Midbrain (tissue), 1 donor: ENCODE data around the gene SETD4.
"Not testable (repeated sequence)": the region's sequence is repeated elsewhere in the genome, so short reads cannot be mapped to it uniquely, and the experiment has no call there.

ENCODE experiments used
- DNase-seq: peaks from one replicate; lab custom pipeline; 2025; lab: John Stamatoyannopoulos, UW

The SETD4 gene

GRCh38 chr21:36060159-36060921 lies at the start of gene SETD4:
SETD4 (minus strand) TSS chr21:36060526; CDS start chr21:36058888, 1,638 bp downstream.
- peak; percentile 90 for DNase-seq

- DNase-seq, result no peak
These were observed 49.5 kb upstream of the SETD4 start for GRCh38 chr21:36109868-36110267.

DNA sequence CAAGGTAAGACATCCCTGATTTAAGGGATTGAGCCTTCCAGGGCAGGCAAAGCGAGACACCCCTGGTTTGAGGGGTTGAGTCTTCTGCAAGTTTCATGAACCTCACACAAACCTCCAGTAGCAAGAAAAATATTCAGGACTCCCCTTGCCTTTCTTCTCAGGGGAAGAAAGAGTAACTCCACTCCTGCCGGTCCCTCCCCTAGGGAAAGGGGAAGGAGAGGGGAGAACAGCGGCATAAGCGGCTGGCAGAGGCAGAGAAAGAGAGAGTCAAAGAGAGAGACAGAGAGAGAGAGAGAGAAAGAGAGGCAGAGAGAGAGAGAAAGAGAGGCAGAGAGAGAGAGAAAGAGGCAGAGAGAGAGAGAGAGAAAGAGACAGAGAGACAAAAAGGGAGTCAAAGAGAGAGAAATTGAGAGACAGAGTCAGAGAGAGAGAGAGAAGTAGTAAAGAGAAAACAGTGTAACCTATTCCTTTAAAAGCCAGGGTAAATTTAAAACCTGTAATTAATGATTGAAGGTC lies 45.1 kb upstream of the SETD4 start:
- peak; percentile 37 for DNase-seq

- DNase-seq, result peak; percentile 82
These were observed 44.3 kb upstream of the SETD4 start for GRCh38 chr21:36104317-36105300.

DNA sequence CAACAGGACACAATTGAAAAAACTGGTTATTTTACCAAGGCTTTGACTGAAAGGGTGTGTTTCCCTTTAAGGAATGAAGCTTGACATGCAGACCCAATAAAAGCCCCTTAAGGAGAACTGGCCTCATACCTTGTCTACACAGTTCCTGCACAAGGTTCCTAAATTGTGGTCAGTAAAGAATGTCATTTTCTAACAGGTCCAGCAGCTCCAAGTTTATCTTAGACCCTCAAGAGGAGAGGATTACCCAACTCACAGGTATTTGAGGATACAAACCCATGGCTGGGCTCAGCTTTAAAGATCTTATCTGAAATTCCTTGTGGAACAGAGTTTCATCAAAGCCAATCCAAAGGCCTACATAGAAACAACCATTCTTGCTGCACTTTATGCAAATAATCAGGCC lies 43.1 kb upstream of the SETD4 start:
- no peak for DNase-seq

- DNase-seq, result no peak
These were observed 40.8 kb upstream of the SETD4 start for GRCh38 chr21:36100971-36101641.

- DNase-seq, result not testable (repeated sequence)
These were observed 39.4 kb upstream of the SETD4 start for GRCh38 chr21:36099695-36100211.

DNA sequence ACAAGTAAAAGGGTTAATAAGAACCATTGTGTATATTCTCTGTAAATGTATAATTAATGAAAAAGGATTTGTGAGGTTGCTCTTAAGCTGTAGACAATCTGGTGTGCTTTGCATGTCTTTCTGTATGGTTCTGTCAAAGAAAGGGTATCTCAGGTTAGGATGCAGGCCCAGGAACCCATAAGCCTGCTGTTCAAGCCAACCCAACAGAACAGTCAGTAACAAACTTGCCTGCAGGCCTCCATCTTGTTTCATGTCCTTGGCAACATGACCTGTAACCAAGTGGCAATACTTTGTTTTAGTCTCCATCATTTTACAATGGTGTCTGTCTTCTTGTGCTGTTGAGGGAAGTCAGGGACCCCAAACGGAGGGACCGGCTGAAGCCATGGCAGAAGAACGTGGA lies 38.7 kb upstream of the SETD4 start:
- no peak for DNase-seq

DNA sequence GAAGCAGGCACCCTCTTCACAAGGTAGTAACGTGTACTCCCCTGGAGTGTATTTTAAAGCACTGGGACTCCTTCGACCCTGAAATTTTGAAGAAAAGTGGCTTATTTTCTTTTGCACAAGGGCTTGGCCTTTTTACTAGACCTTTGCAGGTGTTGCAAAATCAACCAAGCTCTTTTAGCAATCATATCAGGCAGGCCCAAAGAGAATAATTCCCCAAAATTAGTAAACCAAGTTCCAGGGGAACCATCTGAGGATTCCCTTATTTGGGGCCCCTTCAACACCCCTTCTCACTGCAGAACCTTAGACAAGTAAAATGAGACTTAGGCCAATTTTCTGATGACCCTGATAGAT lies 37.8 kb upstream of the SETD4 start:
- no peak for DNase-seq

DNA sequence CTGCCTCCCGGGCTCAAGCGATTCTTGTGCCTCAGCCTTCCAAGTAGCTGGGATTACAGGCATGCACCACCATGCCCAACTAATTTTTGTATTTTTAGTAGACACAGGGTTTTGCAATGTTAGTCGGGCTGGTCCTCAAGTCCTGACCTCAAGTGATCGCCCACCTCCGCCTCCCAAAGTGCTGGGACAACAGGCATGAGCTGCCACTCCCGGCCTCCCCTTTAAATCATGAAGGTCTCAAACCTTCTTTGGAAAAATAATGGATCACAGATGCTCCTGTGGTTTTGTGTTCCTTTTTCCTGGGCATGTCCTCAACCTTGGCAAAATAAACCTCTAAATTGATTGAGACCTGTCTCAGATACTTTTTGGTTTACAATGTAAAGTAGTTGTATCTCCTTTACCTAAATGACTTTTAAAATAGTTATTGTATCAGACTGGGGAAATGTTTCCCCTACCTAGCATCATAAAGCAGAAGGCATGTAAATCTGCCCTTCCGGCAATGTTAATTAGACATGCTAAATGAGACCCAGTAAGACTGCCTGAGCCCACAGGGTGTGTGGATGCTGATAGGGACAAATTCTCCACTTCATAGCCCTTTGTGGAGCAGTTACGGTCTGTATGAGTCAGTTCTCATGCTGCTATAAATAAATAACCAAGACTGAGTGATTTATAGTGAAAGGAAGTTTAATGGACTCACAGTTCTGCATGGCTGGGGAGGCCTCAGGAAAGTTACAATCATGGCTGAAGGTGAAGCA lies 37.3 kb upstream of the SETD4 start:
- DNase-seq, result no peak

DNA sequence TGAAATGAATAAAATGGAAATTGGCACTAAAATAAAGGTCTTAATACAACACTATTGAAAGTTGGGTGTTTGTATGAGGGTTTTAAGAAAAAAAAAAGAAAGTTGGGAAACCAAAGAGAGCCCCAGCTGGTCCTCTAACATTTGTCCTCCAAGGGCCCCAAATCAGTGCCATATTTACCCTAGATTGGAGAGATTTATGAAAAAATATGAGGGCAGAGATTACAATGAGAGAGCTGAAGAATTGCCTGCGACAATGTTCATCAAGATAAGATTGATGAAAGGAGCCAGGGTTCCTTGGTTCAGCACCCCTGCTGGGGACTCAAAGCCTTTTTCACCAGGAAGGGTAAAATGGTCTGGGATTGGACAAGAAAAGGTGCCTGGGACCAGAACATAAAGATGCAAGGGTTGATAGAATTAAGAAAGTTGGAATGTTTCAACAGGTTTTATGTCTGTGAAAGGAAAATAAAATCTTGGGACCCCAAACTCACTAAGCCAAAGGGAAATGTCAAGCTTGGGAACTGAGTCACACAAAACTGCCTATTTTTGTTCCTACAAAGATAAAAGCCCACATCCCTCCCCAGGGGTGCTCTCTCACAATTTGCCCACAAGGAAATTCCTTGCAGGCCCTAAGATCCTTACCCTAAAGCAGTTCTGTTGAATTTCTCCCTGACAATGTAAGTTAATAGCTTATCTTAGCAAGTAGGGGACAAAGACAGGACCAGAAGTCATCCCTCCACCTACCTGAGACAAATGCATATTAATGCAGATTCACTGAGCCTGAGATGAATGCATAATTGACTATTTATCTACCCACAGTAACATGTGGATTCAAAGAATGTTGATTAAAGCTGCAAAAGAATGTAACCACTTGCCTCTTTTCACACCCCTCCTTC lies 36.3 kb upstream of the SETD4 start:
- DNase-seq, result no peak

DNA sequence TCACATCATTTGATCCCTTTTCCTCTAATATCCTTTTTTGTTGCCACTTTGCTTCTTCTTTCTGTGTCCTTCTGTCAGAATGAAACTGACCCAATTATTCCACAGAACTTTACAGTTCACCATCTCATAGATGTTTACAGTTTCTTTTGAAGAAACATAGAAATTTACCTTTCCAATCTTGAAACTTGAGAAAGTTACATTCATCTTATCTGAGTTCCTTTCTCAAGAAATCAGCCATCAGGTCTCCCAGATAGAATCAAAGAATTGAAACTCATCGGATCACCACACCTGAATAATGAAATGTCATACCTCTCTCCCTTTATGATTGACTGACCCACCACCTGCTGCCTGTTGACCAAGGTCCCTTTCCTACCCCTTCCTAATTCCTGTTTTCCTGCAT lies 33.2 kb upstream of the SETD4 start:
- DNase-seq, result no peak

DNA sequence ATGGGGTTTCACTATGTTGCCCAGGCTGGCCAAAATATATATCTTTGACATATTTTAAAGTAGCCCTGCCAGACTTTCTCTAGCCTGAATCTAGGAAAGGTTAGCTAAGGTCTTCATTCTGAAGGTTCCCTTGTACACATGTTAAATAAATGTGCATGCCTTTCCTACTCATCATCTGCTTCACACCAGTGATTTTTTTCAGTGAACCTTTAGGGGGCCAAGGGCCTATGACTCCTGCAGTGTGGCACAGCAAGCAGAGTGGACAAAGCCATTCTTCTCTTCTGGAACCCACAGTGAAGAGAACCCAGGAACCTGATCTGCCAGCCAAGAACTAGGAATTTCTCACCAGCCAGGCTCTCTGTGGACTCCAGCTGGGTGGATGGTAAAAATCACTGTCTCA lies 32.4 kb upstream of the SETD4 start:
- DNase-seq, result no peak

DNA sequence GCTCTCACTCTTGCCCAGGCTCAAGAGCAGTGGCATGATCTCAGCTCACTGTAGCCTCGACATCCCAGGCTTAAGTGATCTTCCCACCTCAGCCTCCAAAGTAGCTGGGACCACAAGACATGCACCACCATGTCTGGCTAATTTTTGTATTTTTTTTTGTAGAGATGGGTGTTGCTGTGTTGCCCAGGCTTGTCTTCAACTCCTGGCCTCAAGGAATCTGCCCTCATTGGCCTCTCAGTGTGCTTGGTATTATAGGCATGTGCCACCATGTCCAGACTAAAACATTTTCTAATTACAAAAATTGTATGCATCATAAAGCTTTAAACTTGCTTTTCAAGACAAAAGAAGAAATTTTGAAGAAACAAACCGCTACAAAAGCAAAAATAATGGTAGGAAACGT lies 29.6 kb upstream of the SETD4 start:
- no peak for DNase-seq

DNA sequence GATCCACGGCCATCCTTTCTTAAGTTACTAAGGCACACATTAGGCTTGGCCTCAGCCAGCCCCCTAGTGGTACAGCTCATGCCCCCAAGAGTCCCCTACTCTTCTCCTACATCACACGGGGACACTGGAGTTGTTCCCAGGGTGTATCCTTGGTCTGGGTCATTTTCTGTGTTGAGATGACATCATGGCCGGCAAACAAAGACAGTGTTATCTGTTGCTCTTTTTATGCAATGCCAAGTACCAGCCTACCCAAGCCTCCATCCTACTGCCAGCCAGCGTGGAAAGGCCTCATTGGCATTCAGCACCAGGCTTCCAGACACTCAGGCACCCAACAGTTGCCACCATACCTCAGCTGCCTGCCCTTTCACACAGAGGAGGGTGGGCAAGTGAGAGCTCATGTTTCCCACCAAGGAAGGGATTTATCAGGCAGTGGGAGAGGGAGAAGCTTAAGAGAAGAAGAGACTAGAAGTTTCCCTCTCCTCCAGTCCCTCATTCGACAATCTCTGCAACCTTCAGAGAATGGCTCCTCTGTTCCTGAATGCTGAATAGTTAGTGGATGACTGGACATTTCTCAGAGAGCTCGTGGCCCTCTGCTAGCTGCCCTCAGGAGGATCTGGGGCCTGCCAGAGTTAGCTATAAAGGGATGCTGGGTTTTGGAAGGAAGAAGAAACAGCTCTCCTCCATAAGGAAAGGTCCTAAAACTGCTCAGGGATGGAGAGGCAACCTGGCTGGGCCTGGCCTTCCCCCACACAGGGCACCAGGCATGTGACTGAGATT lies 27.2 kb upstream of the SETD4 start:
- peak; percentile 94 for DNase-seq

DNA sequence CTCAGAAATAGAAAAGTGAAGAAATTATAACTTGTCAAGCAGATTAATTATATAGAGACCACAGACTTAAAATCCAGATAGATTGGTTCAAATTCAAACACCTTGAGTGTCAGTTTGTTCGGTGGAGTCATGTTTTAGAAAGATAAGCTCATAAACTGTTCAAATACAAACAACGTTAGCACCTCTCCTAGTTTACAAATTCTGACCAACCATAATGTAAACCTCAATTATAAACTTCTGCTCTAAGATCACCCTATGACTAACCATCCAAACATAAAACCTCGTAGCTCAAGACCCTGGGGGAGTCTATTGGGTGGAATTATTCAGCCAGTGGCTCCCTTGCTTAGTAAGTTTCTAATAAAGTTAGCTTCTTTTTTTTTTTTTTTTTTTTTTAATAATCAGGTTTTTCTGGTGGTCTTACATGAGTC lies 21.9 kb upstream of the SETD4 start:
- no peak for DNase-seq

- peak; percentile 40 for DNase-seq
These were observed 20.1 kb upstream of the SETD4 start for GRCh38 chr21:36080386-36080785.

DNA sequence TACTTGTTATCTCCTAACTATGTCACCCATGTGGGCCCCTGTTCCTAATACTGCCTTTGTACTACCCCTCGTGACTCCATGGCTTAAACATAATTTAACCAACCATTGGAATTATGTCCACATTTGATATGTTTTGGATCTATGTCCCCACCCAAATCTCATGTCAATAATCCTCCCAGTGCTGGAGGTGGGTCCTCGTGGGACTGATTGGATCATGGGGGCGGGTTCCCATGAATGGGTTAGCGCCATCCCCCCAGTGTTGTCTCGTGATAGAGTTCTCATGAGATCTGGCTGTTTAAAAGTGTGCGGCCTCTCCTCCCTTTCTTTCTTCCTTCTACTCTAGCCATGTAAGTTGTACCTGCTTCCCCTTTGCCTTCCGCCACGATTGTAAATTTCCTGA lies 19.3 kb upstream of the SETD4 start:
- DNase-seq, result no peak

DNA sequence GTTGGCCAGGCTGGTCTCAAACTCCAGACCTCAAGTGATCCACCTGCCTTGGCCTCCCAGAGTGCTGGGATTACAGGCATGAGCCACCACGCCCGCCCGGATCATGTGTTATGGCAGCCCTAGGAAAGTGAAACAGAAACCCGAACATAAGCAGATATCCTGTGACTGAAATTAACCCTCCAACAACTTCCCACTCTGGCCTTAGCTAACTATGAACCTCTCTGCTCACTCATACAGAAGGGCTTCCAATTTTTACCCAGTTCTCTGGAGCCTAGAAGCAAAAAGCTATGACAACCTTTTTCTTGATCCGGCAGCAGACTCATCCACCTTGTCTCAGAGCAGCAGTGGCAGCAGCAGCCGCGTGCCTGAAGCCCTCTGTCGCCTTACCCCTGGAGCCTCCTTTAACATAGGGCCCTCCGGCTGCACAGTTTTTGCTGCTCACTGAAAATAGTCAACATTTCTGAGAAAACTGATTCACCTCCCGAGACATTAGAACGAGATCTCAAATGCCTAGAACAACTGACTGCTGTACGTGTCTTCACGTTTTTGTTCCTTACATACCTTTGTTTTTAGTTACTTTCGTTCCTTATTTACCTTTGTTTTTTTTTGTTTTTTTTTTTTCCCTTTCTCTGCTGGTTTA lies 18.8 kb upstream of the SETD4 start:
- no peak for DNase-seq
